A549 (cell line): ENCODE results near the gene ALPG. TPM values are rescaled to one million over a fixed set of nuclear protein-coding genes. Genes with fewer than 3 reads are reported as not detected.

Experiments
- ATAC-seq, 2 experiments: fragments of 200-7000 bp in 1 of 2; fragments of >200 bp in 1 of 2; cut with Nextera tagmentation in 1 of 2; cut with Tn5 transposase in 1 of 2; 3 replicates each; pipeline versions ENCODE4 v1.8.0 to v1.9.1; 2018 to 2020; ENCODE audit warnings: mild to moderate bottlenecking in 1 of 2, moderate library complexity in 1 of 2
- CTCF ChIA-PET: fragments of 300-600 bp; sonication (Branson Sonifier 250); formaldehyde crosslinking; extraction: SDS; loops from one replicate; lab custom pipeline; 2021; ENCODE audit warnings: antibody characterized with exemption, inconsistent platforms; lab: Yijun Ruan, JAX
- POLR2A ChIA-PET: fragments of 350-600 bp; formaldehyde crosslinking; extraction: SDS; loops from one replicate; lab custom pipeline; 2021; ENCODE audit warnings: antibody characterized with exemption, inconsistent platforms; lab: Yijun Ruan, JAX
- DNase-seq, 2 experiments: peaks; one replicate each; pipeline versions ENCODE4 v3.0.0 to v3.0.0-alpha.2; 2011 to 2016; ENCODE audit warnings: low read depth in 1 of 2, low spot score in 1 of 2
- FAIRE-seq: peaks from 2 replicates; lab custom pipeline; 2011; peaks lifted over from hg19 to GRCh38; lab: Jason Lieb, UNC
- H3K27ac ChIP-seq, 2 experiments: fragments of >200 bp; sonication (Bioruptor Twin); formaldehyde crosslinking; 3 replicates each; pipeline ENCODE4 v1.5.1; 2016 to 2017
- H3K4me1 ChIP-seq: fragments of >200 bp; sonication (Bioruptor Twin); formaldehyde crosslinking; 3 replicates; pipeline ENCODE4 v1.6.1; 2016
- H3K4me2 ChIP-seq: fragments of >200 bp; sonication (Bioruptor Twin); formaldehyde crosslinking; 3 replicates; pipeline ENCODE4 v1.6.1; 2016
- H3K4me3 ChIP-seq: fragments of >200 bp; sonication (Bioruptor Twin); formaldehyde crosslinking; 3 replicates; pipeline ENCODE4 v1.5.1; 2016
- H3K9me3 ChIP-seq: fragments of >200 bp; sonication (Bioruptor Twin); formaldehyde crosslinking; 3 replicates; pipeline ENCODE4 v1.6.1; 2016
- ATOH8 ChIP-seq: fragments of 250-450 bp; sonication (Bioruptor Pico); IDR thresholded peaks from 2 replicates; pipeline ENCODE4 v1.5.0; 2020; ENCODE audit warnings: low read depth, mild to moderate bottlenecking, moderate library complexity
- BHLHE40 ChIP-seq: IDR thresholded peaks from 2 replicates; pipeline ENCODE4 v1.6.1; 2012; ENCODE audit warnings: low read depth, low read length, inconsistent platforms
- CBX2 ChIP-seq: fragments of 200-600 bp; sonication (generic); IDR thresholded peaks from 2 replicates; pipeline ENCODE4 v1.6.1; 2016; ENCODE audit warnings: low read depth, mild to moderate bottlenecking, borderline replicate concordance
- CBX8 ChIP-seq: fragments of 200-600 bp; sonication (generic); IDR thresholded peaks from 2 replicates; pipeline ENCODE4 v1.6.1; 2016
- E2F6 ChIP-seq: IDR thresholded peaks from 2 replicates; pipeline ENCODE4 v1.6.1; 2012; ENCODE audit warnings: low read depth, borderline replicate concordance
- ESRRA ChIP-seq: fragments of 150-350 bp; IDR thresholded peaks from 2 replicates; pipeline ENCODE4 v1.6.1; 2014; ENCODE audit warnings: mild to moderate bottlenecking, low read length, borderline replicate concordance
- FOXS1 ChIP-seq: fragments of 250-450 bp; sonication (Bioruptor Pico); IDR thresholded peaks from 2 replicates; pipeline ENCODE4 v1.5.0; 2020; ENCODE audit warnings: mild to moderate bottlenecking, moderate library complexity
- HEYL ChIP-seq: fragments of 250-450 bp; sonication (Bioruptor Pico); IDR thresholded peaks from 2 replicates; pipeline ENCODE4 v1.8.0; 2021; ENCODE audit warnings: mild to moderate bottlenecking, moderate library complexity
- HOXB5 ChIP-seq: fragments of 250-450 bp; sonication (Bioruptor Pico); IDR thresholded peaks from 2 replicates; pipeline ENCODE4 v1.5.0; 2020; ENCODE audit warnings: mild to moderate bottlenecking, moderate library complexity
- JUN ChIP-seq, 2 experiments: fragments of >200 bp; sonication (Bioruptor Twin); formaldehyde crosslinking; IDR thresholded peaks; 2 replicates in 1 of 2; 3 replicates in 1 of 2; pipeline ENCODE4 v1.6.1; 2016 to 2017
- KDM5A ChIP-seq: fragments of 200-600 bp; sonication (generic); IDR thresholded peaks from 2 replicates; pipeline ENCODE4 v1.6.1; 2016; ENCODE audit warnings: antibody characterized with exemption, mild to moderate bottlenecking
- MAX ChIP-seq: IDR thresholded peaks from 2 replicates; pipeline ENCODE4 v1.6.1; 2012
- MAZ ChIP-seq: fragments of 150-350 bp; IDR thresholded peaks from 2 replicates; pipeline ENCODE4 v1.6.1; 2014; ENCODE audit warnings: antibody characterized with exemption, low read depth, low read length, borderline replicate concordance
- MYC ChIP-seq: IDR thresholded peaks from 2 replicates; pipeline ENCODE4 v1.6.1; 2012; ENCODE audit warnings: mild to moderate bottlenecking, inconsistent platforms, low read length, improper control_type of control experiment, borderline replicate concordance
- PBX3 ChIP-seq: IDR thresholded peaks from 2 replicates; pipeline ENCODE4 v1.6.1; 2012
- POLR2A ChIP-seq: IDR thresholded peaks from 2 replicates; pipeline ENCODE4 v1.6.1; 2012; ENCODE audit warnings: mild to moderate bottlenecking, low read length
- POLR2AphosphoS2 ChIP-seq: conservative IDR thresholded peaks from 2 replicates; pipeline ENCODE4 v1.6.1; 2012; ENCODE audit warnings: low read length, improper control_type of control experiment, inconsistent platforms
- RARB ChIP-seq: fragments of 250-450 bp; sonication (Bioruptor Pico); IDR thresholded peaks from 2 replicates; pipeline ENCODE4 v1.8.0; 2021; ENCODE audit warnings: mild to moderate bottlenecking, moderate library complexity
- RFX5 ChIP-seq: fragments of 450-650 bp; IDR thresholded peaks from 2 replicates; pipeline ENCODE4 v1.7.1; 2014; ENCODE audit warnings: antibody characterized with exemption, mild to moderate bottlenecking, moderate library complexity
- SMC3 ChIP-seq: fragments of >200 bp; sonication (Bioruptor Twin); formaldehyde crosslinking; IDR thresholded peaks from 3 replicates; pipeline ENCODE4 v1.6.1; 2018; ENCODE audit warnings: inconsistent platforms
- USF2 ChIP-seq: fragments of 450-650 bp; IDR thresholded peaks from 2 replicates; pipeline ENCODE4 v1.6.1; 2014; ENCODE audit warnings: antibody characterized with exemption
- WGBS: methylation state at CpG from one replicate; pipeline ENCODE4 v1.1.6; 2017; ENCODE audit errors: missing lambda C conversion rate; 5-methylcytosine and 5-hydroxymethylcytosine counted together
- polyA plus RNA-seq, 4 experiments: library from polyadenylated mRNA; depleted of rRNA in 3 of 4; stranded (reverse); fragments of >200 nt; fragmentation: RNase III in 1 of 4; extraction: RNeasy Plus Mini Kit Qiagen cat#74134 plus additional on column Dnase treatment in 1 of 4; gene quantifications; 2 replicates in 3 of 4; 3 replicates in 1 of 4; pipeline ENCODE4 v1.2.3, GENCODE V29; 2011 to 2017

The ALPG gene
- polyA plus RNA-seq, 2 of the 4 experiments (the other 2 are of a cell fraction): 0.04 to 0.18 TPM

GRCh38 chr2:232386490-232386739, 20.2 kb upstream of the ALPG start:
- WGBS: 0% methylated on average over 17 of the region's 23 CpGs
- H3K4me1 ChIP-seq: peaks cover 26% of the 10 kb centered on the region
- CTCF ChIA-PET: interaction anchor here (0.6 to 1.5 kb wide), 8 partner anchors 11 to 484 kb away, joined by 3 to 6 read pairs (median 3); no protein-coding TSS in a partner anchor
- peak overlapping the region; percentile 93 for H3K4me2 ChIP-seq
- H3K9me3 ChIP-seq: no peaks in the 10 kb centered on the region
- peak; percentile 48 to 61 for ATAC-seq
- POLR2A ChIA-PET: no interaction called here
- DNase-seq: no peak
- peak overlapping the region; percentile 46 for H3K4me3 ChIP-seq
- TF ChIP-seq PBX3: 0 out of 2 replicates have a peak, but pooled peaks have one; percentile 27
- no peak for TF ChIP-seq RFX5
- no peak for TF ChIP-seq BHLHE40
- no peak for TF ChIP-seq SMC3
- TF ChIP-seq ATOH8 (CRISPR knock-in tag): no peak
- TF ChIP-seq KDM5A: no peak
- peak overlapping the region; percentile 53 to 74; a peak in 5 of 6 replicates for H3K27ac ChIP-seq
- no peak for FAIRE-seq

- CTCF ChIA-PET: interaction anchor here (1.2 to 1.5 kb wide), 4 partner anchors 13 to 484 kb away, joined by 3 to 6 read pairs (median 4); no protein-coding TSS in a partner anchor
- TF ChIP-seq E2F6 (peak; percentile 55; the same call in 1 of the 2 replicates), POLR2A (0 out of 2 replicates have a peak, but pooled peaks have one; percentile 21), HEYL (no peak), MAX (peak; percentile 63)
- peak overlapping the region; percentile 46 for H3K4me3 ChIP-seq
- H3K9me3 ChIP-seq: no peaks in the 10 kb centered on the region
- peak; percentile 36 to 69 for DNase-seq
- peak overlapping the region; percentile 53 to 74; a peak in 5 of 6 replicates for H3K27ac ChIP-seq
- ATAC-seq: peak; percentile 81 to 91
- POLR2A ChIA-PET: no interaction called here
- H3K4me1 ChIP-seq: peaks cover 26% of the 10 kb centered on the region
- H3K4me2 ChIP-seq: peak overlapping the region; percentile 93
- WGBS: 66% methylated on average over 45 of the region's 75 CpGs
- no peak for FAIRE-seq
Observed at GRCh38 chr2:232386740-232387450, 19.7 kb upstream of the ALPG start.

- FAIRE-seq: no peak
- Histone ChIP-seq H3K27ac (no peak overlapping the region), H3K9me3 (no peaks in the 10 kb centered on the region), H3K4me1 (peaks cover 26% of the 10 kb centered on the region), H3K4me2 (no peak overlapping the region), H3K4me3 (no peak overlapping the region)
- POLR2A ChIA-PET: no interaction called here
- ATAC-seq: no peak
- DNase-seq: no peak
- TF ChIP-seq POLR2AphosphoS2: no peak
- 84% methylated on average over 26 of the region's 50 CpGs for WGBS
- CTCF ChIA-PET: interaction anchor here (1.2 kb wide), 2 partner anchors 22 to 485 kb away, joined by 3 read pairs; no protein-coding TSS in a partner anchor
Observed at GRCh38 chr2:232387451-232388171, 19.0 kb upstream of the ALPG start.

GRCh38 chr2:232388324-232388891, 18.2 kb upstream of the ALPG start:
- DNase-seq (no peak), ATAC-seq (no peak), FAIRE-seq (no peak)
- 95% methylated on average over 34 of the region's 42 CpGs for WGBS
- Histone ChIP-seq H3K4me2 (peak overlapping the region; percentile 61; the same call in 2 of the 3 replicates), H3K27ac (peak overlapping the region; percentile 60 to 69; a peak in 5 of 6 replicates), H3K4me1 (peaks cover 26% of the 10 kb centered on the region)
- POLR2A ChIA-PET: no interaction called here
- no peak for TF ChIP-seq JUN (IDR thresholded peaks at IDR 0.05)
- TF ChIP-seq USF2: no peak
- no peak for TF ChIP-seq MAZ
- no peak for TF ChIP-seq CBX8
- no peak for TF ChIP-seq RARB (CRISPR knock-in tag)
- no peak for TF ChIP-seq E2F6
- no peak for TF ChIP-seq FOXS1
- TF ChIP-seq ATOH8 (CRISPR knock-in tag): no peak
- TF ChIP-seq HEYL: no peak
- TF ChIP-seq ESRRA: no peak
- no peak for TF ChIP-seq CBX2
- TF ChIP-seq HOXB5 (CRISPR knock-in tag): no peak
- TF ChIP-seq MYC: no peak
- TF ChIP-seq KDM5A: no peak
- TF ChIP-seq, all 56 proteins: peak for 0
- H3K4me3 ChIP-seq: no peak overlapping the region
- CTCF ChIA-PET: interaction anchor here (1.0 kb wide), 1 partner anchor 51 kb away, joined by 3 read pairs; no protein-coding TSS in a partner anchor
- no peaks in the 10 kb centered on the region for H3K9me3 ChIP-seq
